Activated T-helper 1 cell treated with Interleukin-2 at 50 U/mL for 16 hours (primary cell): ENCODE measurements around the gene AKAP1.
"Not testable (repeated sequence)": the region's sequence is repeated elsewhere in the genome, so short reads cannot be mapped to it uniquely, and the experiment has no call there.

ENCODE experiments used
- DNase-seq: peaks from one replicate; pipeline ENCODE4 v3.0.0-alpha.2; 2020; ENCODE audit warnings: low read depth

Gene AKAP1

GRCh38 chr17:57075193-57075592 is 9.9 kb upstream of the AKAP1 start:
- DNase-seq = no peak

DNA sequence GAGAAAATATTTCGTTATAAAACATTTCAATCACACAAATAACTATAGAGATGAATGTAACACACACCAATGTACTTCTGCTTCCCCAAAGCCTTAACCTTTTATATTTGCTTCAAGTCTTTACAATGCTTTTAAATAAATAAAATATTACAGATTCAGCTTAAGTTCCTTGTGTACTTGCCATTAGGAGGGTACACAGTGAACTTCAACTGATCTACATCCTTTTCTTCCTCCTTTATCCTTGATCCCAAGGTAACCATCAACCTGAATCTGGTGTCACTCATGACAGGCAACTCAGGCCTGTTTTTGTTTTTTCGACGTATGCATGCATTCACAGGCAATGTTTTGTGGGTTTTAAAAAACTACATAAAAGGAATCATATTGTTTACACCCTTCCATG is 9.3 kb upstream of the AKAP1 start:
- DNase-seq = no peak

DNA sequence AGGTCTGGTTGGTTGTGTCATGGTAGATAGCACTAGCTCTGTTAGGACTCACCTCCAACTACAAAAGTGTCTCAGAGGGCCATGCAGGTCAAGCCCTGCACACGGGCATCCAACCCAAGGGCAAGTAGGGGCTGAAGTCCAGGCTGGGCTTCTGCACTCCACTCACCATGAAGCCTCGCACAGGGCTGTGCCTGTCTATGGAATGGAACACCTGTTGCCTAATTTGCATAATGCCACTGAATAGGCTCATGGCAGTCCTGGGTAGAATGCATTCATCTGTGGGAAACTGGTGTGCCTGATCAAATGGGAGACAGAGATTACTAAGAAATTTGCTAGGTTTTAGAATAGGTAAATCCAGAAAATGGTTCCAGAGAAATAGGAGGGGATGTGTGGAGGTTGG is 8.0 kb upstream of the AKAP1 start:
- DNase-seq = no peak

GRCh38 chr17:57078274-57078673 is 6.8 kb upstream of the AKAP1 start:
- no peak for DNase-seq

DNA sequence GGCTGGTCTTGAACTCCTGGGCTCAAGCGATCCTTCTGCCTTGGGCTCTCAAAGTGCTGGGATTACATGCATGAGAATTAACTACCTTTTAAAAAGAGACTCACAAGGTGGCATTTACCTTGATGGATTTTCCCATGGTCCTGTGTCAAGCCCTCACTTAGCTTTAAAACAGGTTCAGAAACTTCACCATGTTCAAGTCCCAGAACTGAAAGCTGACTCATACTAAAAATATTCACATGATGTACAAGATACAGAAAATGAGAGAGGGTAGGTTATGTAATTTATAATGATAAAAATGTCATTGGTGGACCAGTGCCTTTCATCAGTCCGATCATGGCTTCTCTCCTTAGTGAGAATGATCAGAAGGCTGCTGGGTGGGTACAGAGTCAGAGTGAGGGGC is 4.3 kb upstream of the AKAP1 start:
- no peak for DNase-seq

DNA sequence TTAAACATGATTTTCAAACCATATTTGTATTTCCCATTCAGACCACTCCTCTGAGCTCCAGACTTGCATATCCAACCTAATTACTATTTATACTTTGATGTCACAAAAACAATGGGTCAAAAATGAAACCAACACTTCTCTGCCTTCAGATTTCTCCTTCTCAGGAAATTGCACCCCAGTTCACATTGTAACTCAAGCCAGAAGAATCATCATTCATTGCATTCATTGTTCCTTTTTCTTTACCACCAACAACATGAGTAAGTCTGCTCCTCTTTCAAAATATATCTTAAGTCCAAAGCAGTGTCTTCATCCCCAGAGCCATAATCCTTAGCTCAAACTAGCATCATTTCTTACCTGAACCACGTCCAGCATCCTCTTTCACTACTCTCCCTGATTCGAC is 2.6 kb upstream of the AKAP1 start:
- no peak for DNase-seq

DNA sequence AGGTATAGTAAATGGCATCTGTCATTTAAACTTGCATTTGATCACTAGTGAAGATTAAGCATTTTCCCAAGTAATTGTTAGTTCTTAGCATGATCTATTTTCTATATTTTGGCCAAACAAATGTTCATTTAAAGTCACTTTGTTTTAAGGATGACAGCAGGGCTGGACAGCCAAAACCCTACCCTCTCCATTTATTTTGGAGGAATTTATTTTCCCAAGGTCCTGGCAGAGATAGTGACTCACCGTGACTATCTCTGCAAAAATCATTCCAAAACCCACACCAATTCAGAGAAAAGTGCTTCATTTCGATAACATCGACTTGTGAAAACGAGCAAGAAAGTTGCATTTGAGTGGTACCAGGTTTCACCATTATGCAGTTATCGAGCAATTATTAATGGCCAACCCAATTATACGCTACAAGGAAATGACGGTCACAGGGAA is 665 bp upstream of the AKAP1 start:
- DNase-seq = no peak

DNA sequence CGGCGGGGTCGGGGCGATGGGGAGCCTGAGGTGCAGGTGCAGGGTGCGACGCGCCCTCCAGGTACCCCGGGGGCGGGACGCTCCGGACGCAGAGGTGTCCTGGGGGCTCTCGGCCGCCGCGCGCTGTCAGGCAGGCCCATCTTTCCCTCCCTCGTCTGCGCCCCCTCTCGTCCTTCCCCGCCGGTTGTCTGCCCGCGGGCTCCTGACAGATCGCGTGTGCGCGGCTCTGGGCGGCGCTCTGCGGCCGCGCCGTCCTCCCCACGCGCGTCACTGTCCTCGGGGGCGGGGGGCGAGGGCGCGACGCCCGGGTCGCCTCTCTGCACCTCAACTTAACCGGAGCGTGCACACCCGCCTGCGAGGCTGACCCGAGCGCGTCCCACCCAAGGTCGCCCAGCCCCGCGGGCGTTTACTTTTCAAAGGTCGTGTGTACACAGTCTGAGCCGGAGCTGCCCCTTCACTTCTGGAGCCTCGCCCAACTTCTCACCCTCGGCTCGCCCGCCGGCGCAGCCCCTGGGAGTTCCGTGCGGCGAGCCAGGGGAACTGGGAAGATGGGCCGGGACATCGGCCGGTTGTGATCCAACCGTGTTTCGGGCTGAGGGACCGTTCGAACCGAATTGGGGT is 512 bp downstream of the AKAP1 start:
- peak; percentile 45 for DNase-seq

GRCh38 chr17:57086069-57086930 is 1.3 kb downstream of the AKAP1 start:
- peak; percentile 1 for DNase-seq

- no peak for DNase-seq
These were observed 3.3 kb downstream of the AKAP1 start for GRCh38 chr17:57088298-57088697.

DNA sequence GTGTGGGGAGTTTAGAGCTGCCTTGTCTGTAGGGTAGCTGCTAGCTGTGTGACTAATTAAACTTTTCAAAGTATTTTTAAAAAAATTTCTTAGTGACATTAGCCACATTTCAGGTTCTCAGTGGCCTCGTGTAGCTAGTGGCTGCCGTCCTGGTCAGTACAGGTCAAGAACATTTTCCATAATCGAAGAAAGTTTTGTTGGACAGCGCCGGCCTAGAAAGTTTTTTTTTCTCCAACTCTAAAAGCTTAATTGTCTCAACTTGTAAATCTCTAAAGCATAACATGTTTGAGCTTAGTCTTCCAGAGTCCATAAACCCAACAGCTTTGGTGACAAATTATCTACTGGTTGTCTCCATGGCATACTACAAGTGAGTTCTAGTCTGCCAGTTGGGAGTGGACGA is 4.3 kb downstream of the AKAP1 start:
- no peak for DNase-seq

DNA sequence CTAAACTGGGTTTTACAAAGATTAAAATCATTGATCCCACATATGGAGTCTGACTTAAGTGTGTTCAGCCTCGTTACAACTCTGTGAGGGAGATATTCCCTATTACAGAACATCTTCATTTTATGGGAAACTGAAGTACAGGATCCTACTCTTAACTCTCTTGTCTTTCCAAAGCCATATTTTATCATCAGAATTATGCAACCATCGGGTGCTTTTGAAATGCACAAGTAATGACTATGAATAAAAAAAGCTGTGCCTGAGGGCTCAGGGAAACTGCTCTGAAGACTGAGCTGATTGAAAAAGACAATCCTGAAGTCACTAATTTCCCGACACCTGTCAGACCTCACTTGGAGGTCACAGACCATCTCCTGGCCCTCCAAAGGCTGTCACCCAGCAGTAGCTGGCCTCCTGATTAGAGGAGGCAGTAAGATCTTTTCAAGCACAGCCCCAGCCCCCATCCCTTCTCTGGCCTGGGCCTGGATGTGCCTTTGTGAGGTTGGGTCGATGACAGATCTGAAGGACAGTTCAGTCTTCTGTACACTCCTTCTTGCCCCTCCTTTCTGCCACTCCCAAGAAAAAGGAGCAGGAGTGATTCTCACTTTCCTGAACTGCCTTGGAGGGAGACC is 5.6 kb downstream of the AKAP1 start:
- no peak for DNase-seq

- no peak for DNase-seq
These were observed 6.2 kb downstream of the AKAP1 start for GRCh38 chr17:57091186-57091618.

DNA sequence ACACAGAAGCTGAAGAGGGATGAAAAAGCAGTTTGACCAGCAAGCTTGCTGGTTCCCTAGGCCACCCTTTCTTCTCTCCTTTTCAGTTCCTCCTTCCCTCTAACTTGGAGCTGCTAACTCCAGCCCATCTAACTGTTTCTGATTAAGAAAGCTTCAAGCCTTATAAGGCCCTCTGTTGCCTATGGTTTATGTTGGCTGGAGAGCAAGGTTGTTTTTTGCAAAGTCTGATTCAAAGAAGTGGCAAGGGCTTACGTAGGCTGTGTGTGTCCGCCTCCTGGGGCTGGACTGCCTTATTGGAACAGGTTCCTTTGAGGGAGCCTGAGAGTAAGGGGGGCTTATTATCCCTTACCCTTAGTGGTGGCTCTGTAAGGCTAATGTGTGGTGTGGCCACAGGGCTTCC is 7.1 kb downstream of the AKAP1 start:
- no peak for DNase-seq

DNA sequence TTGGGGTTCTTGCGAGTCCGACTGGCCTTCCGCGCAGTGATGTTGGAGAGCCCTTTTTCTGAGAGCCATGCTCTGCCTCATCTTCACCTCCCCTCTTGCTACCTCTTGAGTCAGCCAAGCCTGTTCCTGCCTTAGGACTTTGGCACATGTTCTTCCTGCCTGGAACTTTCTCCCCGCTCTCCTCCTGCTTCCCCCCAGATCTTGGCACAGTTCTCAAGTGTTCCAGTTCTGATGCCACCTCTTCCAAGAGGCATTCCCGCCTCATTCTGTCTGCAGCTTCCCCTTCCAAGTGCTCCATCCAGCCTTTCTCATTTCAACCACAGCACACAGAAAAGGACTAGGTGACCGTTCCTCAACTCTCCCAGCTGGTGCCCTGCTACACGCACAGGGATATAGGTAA is 7.7 kb downstream of the AKAP1 start:
- no peak for DNase-seq

DNA sequence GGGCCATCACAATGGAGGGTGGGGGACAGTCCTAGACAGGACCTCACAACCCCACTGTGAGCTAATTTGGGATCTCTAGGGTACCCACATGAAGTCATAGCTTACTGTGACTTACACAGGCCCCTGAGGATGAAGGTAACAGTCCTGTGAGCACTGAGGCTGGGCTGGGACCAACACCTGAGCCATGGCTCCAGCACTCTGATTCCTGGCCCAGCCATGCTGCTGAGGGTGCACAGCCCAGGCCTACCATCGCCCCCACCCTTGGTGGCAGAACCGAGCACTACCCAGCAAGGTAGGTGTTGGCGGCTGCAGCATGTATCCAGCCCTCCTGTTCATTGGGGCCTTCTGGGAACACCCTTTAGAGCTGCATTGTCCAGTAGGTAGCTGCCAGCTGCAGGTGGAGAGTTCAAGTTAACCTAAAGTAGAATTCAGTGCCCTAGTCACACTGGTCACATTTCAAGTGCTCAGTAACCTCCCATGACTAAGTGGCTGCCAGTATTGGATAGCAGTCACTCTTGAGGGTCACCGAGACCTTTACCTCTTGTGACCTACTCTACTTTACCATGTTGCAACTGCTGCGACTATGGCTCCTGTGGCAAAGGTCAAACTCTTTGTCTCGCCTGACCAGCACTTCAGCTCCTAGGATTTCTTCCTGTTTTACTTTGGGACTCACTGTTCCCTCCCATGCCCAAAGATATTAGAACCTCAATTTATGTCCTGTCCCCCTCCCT is 11.6 kb downstream of the AKAP1 start:
- DNase-seq = no peak

DNA sequence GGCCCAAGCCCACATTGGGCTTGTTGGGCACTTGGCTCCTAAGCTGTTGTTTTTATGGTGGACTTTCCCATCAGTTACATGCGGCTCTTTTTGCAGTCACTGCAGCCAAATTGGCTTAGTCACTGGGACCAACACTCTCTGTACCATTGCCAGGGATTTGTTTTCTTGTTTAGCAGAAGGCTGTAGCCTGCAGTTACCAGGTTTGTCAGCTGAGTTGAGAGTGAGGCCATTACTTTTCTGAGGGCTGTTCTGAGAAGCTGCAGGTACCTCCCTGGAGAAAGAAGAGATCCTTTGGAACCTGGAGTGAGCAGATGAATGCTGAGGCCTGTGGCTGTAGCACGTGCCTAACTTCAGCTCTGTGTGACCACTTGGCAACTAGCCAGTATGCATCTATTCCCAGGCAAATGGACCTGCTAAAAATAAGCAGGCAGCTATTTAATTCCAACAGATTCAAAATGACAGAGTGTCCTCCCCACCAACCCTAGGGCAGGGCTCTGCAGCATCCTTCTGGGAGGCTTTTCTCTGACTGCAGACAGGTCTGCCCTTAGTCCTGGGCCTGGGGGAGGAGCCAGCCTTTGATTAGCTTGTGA is 12.9 kb downstream of the AKAP1 start:
- no peak for DNase-seq

GRCh38 chr17:57099165-57099564 is 14.1 kb downstream of the AKAP1 start:
- no peak for DNase-seq

GRCh38 chr17:57102122-57102521 is 17.1 kb downstream of the AKAP1 start:
- DNase-seq = no peak

DNA sequence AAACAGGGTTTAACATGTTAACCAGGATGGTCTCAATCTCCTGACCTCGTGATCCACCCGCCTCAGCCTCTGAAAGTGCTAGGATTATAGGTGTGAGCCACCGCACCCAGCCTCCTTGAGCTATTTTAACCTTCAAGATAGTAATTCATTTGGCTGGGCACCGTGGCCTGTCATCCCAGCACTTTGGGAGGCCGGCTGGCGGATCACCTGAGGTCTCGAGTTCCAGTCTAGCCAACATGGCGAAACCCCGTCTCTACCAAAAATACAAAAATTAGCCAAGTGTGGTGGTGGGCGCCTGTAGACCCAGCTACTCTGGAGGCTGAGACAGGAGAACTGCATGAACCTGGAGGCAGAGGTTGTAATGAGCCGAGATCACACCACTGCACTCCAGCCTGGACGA is 17.6 kb downstream of the AKAP1 start:
- not testable (repeated sequence) for DNase-seq

GRCh38 chr17:57104461-57105175 is 19.6 kb downstream of the AKAP1 start:
- DNase-seq = no peak
